ENCODE results near the gene BNC2.

DNA sequence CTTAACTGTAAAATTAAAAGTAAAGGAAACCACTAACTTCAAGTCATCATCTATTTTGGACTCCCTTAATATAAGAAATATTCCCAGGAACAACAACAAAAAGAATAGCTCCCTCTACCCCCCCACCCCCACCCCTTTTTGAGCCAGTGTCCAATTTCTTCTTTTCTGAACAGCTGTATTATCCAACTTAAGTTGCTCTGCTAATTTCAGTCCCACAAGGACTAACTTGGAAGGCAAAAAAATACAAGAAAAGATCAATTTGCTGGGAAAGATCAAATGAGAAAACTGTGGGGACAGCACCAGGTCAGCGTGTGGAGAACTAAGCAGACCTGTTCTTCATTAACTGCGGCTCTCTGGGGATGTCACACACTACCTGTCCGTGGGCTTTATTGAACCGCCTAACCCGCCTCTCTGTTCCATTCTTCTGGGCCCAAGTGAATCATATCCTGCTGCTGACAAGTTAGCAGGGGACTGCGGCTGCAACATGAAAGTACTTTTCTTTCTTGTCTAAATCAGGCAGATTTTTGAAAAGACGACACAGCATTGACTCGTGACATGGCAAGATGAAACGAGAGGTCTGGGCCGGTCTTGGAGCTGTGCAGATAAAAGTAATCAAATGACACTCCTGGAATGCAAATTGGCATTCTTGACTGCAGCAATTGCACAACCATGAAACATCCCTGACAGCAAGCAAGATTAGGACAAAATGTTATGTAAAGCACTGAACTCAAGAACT lies 2.7 kb downstream of the BNC2 start:
- TF ChIP-seq, protein P1, sequence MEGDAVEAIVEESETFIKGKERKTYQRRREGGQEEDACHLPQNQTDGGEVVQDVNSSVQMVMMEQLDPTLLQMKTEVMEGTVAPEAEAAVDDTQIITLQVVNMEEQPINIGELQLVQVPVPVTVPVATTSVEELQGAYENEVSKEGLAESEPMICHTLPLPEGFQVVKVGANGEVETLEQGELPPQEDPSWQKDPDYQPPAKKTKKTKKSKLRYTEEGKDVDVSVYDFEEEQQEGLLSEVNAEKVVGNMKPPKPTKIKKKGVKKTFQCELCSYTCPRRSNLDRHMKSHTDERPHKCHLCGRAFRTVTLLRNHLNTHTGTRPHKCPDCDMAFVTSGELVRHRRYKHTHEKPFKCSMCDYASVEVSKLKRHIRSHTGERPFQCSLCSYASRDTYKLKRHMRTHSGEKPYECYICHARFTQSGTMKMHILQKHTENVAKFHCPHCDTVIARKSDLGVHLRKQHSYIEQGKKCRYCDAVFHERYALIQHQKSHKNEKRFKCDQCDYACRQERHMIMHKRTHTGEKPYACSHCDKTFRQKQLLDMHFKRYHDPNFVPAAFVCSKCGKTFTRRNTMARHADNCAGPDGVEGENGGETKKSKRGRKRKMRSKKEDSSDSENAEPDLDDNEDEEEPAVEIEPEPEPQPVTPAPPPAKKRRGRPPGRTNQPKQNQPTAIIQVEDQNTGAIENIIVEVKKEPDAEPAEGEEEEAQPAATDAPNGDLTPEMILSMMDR (IDR thresholded peaks at IDR 0.05), result no peak
- TF ChIP-seq EZH2 (IDR thresholded peaks at IDR 0.05), result no peak
- TF ChIP-seq EZH2phosphoT487 (IDR thresholded peaks at IDR 0.05), result no peak
